HFFc6 (cell line): ENCODE data around the gene FHOD3. TPM values are rescaled to one million over a fixed set of nuclear protein-coding genes. Genes with fewer than 3 reads are reported as not detected.

ENCODE experiments used
- DNase-seq: peaks from one replicate; pipeline ENCODE4 v3.0.0-alpha.2; 2018
- H3K27ac Mint-ChIP-seq: 2 replicates; pipeline ENCODE4 v1.8.0; 2020; ENCODE audit warnings: mild to moderate bottlenecking, mixed read lengths
- H3K27me3 Mint-ChIP-seq: 2 replicates; pipeline ENCODE4 v1.8.0; 2021; ENCODE audit warnings: mild to moderate bottlenecking, moderate library complexity, mixed read lengths; ENCODE audit not compliant: insufficient read depth
- H3K36me3 Mint-ChIP-seq: 2 replicates; pipeline ENCODE4 v1.8.0; 2021; ENCODE audit warnings: low read depth, mixed read lengths
- H3K4me1 Mint-ChIP-seq: 2 replicates; pipeline ENCODE4 v1.8.0; 2020; ENCODE audit warnings: low read depth, mixed read lengths
- H3K4me3 Mint-ChIP-seq: 2 replicates; pipeline ENCODE4 v1.8.0; 2020; ENCODE audit warnings: mild to moderate bottlenecking, moderate library complexity, mixed read lengths
- H3K9me3 Mint-ChIP-seq: 2 replicates; pipeline ENCODE4 v1.8.0; 2020; ENCODE audit warnings: mild to moderate bottlenecking, mixed read lengths
- CTCF ChIP-seq: fragments of 200-600 bp; sonication (generic); IDR thresholded peaks from 2 replicates; pipeline ENCODE4 v1.5.0; 2021; ENCODE audit warnings: antibody characterized with exemption, mild to moderate bottlenecking
- total RNA-seq, 6 experiments: library from RNA; stranded (reverse); fragmentation: NEBNext Ultra II Directional; extraction: Animal tissue kit (Norgen Biotek cat#: 25700); gene quantifications; 2 replicates in 1 of 6; 3 replicates in 5 of 6; pipeline ENCODE4 v1.2.3, GENCODE V29; 2021

FHOD3 gene
- total RNA-seq, 6 experiments from 2014 or later: 32.8 to 67.6 (median 61.4) TPM

GRCh38 chr18:36518839-36519238, 221.3 kb downstream of the FHOD3 start:
- H3K27me3 Mint-ChIP-seq: no peaks in the 10 kb centered on the region; the same call in 1 of the 2 replicates
- H3K4me1 Mint-ChIP-seq: peaks cover 48% of the 10 kb centered on the region
- peak overlapping the region; percentile 37 for H3K4me3 Mint-ChIP-seq
- peaks cover 21% of the 10 kb centered on the region for H3K36me3 Mint-ChIP-seq
- DNase-seq: no peak
- TF ChIP-seq CTCF: peak; percentile 17; the same call in 1 of the 2 replicates
- no peaks in the 10 kb centered on the region for H3K9me3 Mint-ChIP-seq
- H3K27ac Mint-ChIP-seq: peak overlapping the region; percentile 69

- H3K9me3 Mint-ChIP-seq: no peaks in the 10 kb centered on the region
- peak; percentile 61 for DNase-seq
- H3K4me1 Mint-ChIP-seq: peaks cover 48% of the 10 kb centered on the region
- no peaks in the 10 kb centered on the region; the same call in 1 of the 2 replicates for H3K27me3 Mint-ChIP-seq
- H3K4me3 Mint-ChIP-seq: peak overlapping the region; percentile 37
- peak overlapping the region; percentile 69 for H3K27ac Mint-ChIP-seq
- H3K36me3 Mint-ChIP-seq: peaks cover 21% of the 10 kb centered on the region
- no peak for TF ChIP-seq CTCF
Measured at GRCh38 chr18:36519358-36519757, 221.8 kb downstream of the FHOD3 start.

GRCh38 chr18:36522509-36522908, 225.0 kb downstream of the FHOD3 start:
- no peak for DNase-seq
- no peak for TF ChIP-seq CTCF
- H3K4me3 Mint-ChIP-seq: no peak overlapping the region
- peaks cover 29% of the 10 kb centered on the region for H3K36me3 Mint-ChIP-seq
- no peaks in the 10 kb centered on the region for H3K9me3 Mint-ChIP-seq
- H3K27ac Mint-ChIP-seq: no peak overlapping the region
- H3K27me3 Mint-ChIP-seq: no peaks in the 10 kb centered on the region
- H3K4me1 Mint-ChIP-seq: peaks cover 66% of the 10 kb centered on the region

GRCh38 chr18:36525913-36526312, 228.4 kb downstream of the FHOD3 start:
- Mint-ChIP-seq H3K9me3 (no peaks in the 10 kb centered on the region), H3K27me3 (no peaks in the 10 kb centered on the region), H3K36me3 (peaks cover 40% of the 10 kb centered on the region), H3K4me3 (no peak overlapping the region), H3K4me1 (peaks cover 43% of the 10 kb centered on the region), H3K27ac (no peak overlapping the region)
- DNase-seq: no peak
- no peak for TF ChIP-seq CTCF

- Mint-ChIP-seq H3K4me3 (no peak overlapping the region), H3K9me3 (no peaks in the 10 kb centered on the region), H3K4me1 (peaks cover 41% of the 10 kb centered on the region), H3K27me3 (no peaks in the 10 kb centered on the region), H3K36me3 (peaks cover 38% of the 10 kb centered on the region), H3K27ac (no peak overlapping the region)
- TF ChIP-seq CTCF: no peak
- DNase-seq: no peak
Measured at GRCh38 chr18:36526611-36527010, 229.1 kb downstream of the FHOD3 start.

GRCh38 chr18:36527051-36527450, 229.5 kb downstream of the FHOD3 start:
- Mint-ChIP-seq H3K9me3 (no peaks in the 10 kb centered on the region), H3K4me1 (peaks cover 41% of the 10 kb centered on the region), H3K27me3 (no peaks in the 10 kb centered on the region), H3K27ac (peak overlapping the region; percentile 8; the same call in 1 of the 2 replicates), H3K4me3 (no peak overlapping the region), H3K36me3 (peaks cover 39% of the 10 kb centered on the region)
- DNase-seq: no peak
- TF ChIP-seq CTCF: no peak
